Superior temporal gyrus (tissue), 1 donor: ENCODE results near the gene JTB.

Experiments used
- DNase-seq: peaks from one replicate; pipeline ENCODE4 v3.0.0-alpha.2; 2016; ENCODE audit errors: extremely low spot score

JTB gene

DNA sequence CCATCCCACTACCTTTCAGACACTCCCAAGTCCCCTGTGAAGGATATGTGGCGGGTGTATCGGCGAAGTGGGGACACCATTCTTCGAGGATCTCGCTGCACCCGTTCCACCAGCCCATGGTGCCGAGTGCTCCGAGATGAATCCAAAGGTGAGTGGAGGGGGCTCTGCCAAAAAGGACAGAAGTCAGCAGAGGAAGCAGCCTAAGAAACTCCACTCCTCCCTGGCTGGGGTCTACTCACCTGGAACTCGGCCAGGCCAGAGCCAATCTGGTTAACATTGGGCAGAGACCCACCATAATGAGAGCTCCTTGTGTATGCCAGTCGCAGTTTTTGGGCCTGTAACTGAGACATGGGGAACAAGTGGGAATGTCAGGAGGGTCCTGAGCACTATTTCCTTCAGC is 22.6 kb downstream of the JTB start:
- DNase-seq, result no peak

DNA sequence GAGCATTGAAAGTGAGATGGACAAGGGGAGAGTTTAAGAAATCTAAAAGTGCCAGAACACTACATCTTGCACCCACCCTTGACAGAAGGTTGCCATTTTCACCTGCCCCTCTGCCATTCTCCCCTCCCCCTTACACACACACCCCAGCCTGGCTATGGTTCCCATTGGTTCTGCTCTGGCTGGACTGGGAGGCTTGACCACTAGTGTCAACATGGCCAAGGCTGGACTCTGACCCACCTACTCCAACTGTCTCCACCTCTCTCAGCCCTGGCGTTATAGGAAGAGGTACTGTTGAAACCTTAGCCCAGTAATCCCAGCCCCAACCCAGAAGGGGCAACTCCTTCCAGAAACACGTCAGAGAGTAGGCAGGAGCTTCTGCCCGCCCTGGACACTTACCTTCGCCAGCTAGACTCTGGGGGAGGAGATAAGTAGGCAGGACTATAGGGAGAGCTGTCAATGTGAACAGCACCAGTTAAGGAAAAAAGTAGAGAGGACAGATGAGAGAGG is 23.6 kb downstream of the JTB start:
- no peak for DNase-seq

DNA sequence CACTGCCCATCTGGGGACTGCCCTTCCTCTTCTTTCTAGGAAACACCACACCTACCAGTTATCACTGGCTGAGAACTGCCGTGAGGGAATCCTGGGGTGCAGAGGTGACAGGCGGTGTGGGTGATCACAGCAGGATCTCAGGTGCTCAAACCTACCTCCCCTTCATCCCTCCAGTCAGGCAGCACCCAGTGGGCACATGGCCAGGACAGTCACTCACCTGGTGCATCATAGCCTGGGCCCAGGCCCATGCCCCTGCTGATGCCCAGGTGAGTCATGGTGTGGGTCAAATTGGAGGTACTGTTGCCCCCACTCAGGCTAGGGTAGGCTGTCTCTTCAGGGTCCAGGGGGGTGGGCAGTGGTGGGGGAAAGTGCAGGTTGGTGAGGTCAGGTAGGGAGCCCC is 25.7 kb downstream of the JTB start:
- DNase-seq, result no peak

DNA sequence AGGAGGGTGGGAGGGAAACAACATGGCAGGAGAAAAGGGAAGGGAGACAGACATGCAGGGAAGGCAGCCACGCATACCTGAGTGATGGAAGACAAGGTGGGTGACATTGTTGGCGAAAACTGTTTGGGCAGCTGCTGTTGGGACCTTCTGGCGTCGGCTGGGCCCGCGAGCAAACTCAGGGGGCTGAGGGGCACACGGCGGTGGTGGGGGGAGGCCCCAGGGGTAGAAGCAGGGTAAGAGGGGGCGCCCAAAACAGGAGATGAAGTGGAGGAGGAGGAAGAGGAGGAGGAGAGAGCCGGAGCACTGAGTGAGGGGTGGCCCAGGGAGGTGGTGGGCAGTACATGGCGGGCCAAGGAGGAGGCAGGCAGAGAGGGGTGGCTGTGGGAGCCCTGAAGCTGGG is 26.3 kb downstream of the JTB start:
- no peak for DNase-seq

DNA sequence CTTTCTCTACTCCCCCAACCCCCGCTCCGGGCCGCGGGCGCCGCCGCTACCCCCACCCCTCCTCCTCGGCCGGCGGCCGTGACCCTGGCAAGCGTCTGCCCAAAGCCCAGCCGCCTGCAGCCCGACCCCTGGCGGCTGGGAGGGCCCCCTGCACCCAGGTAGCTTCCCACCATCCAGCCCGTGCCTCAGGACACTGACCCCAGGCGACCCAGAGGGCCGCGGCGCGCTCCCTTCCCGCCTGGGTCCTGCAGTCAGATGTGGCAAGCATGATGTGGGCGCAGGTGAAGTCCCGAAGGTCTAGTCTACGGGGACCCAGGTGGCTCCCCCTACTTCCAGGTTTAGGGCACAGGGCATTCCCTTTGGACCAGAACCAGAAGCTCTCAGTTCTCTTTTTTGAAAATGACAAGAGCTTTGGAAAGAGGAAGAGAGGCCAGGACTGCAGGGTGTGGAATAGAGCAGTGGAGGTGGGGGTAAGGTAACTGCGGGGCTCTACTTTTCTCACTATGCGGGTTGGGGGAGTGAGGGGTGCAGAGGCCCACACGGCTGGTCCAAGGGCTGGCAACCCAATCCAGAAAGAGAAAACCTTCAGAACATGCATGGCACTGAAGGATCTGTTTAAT is 30.7 kb downstream of the JTB start, which contains the start of gene DENND4B:
Gene DENND4B, minus strand, starts transcription at position 97 of the 620 bp plus-strand sequence. CDS start 2,344 bp downstream, outside the sequence.
- peak; percentile 78 for DNase-seq

- DNase-seq, result peak; percentile 69
Observed at GRCh38 chr1:153945795-153946621, 31.5 kb downstream of the JTB start.

DNA sequence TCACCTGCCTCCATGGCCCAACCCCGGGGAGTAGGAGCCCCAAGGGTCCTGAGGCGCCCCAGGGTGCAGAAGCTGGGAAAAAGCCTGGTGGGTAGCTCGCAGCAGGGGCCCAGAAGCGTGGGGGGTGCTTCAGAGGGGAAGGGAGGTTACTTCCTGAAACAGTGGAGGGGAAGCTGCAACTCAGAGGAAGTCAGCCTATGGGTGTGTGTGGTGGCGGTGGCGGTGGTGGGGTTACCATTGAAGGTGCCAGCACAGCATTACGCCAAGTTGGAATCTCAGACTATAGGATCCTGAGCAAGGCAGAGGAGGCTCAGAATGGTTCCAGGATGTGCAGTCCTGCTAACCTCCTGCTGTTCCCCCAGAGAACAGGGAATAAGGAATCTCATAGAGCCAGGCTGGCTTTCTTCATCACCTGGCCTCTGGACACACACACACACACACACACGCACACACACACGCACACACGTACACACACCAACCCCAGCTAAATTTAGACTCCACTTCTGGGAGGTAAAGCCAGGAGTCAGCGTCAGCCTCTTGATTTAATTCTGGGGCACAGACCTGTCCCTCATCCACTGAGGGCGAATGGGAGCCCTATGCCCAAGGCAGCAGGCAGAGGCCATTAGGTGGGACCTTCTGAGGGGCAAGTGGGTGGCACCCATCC is 32.2 kb downstream of the JTB start:
- no peak for DNase-seq

DNA sequence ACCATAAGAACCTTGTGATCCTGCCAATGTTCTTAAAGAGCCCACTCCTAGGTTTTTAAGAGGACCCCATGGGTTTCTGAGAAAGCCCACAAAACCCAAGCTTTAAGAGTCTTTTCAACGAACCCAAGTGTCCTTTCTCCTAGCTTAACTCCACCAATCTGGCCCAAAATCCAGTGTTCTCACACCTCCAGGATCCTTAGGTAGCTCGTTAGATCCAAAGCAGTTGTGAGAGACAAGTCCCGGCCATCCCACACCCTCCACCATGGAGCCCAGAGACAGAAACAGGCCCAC is 32.7 kb downstream of the JTB start:
- no peak for DNase-seq

- DNase-seq, result no peak
Observed at GRCh38 chr1:153944005-153944826, 33.3 kb downstream of the JTB start.

GRCh38 chr1:153942766-153943549 is 34.5 kb downstream of the JTB start:
- no peak for DNase-seq

DNA sequence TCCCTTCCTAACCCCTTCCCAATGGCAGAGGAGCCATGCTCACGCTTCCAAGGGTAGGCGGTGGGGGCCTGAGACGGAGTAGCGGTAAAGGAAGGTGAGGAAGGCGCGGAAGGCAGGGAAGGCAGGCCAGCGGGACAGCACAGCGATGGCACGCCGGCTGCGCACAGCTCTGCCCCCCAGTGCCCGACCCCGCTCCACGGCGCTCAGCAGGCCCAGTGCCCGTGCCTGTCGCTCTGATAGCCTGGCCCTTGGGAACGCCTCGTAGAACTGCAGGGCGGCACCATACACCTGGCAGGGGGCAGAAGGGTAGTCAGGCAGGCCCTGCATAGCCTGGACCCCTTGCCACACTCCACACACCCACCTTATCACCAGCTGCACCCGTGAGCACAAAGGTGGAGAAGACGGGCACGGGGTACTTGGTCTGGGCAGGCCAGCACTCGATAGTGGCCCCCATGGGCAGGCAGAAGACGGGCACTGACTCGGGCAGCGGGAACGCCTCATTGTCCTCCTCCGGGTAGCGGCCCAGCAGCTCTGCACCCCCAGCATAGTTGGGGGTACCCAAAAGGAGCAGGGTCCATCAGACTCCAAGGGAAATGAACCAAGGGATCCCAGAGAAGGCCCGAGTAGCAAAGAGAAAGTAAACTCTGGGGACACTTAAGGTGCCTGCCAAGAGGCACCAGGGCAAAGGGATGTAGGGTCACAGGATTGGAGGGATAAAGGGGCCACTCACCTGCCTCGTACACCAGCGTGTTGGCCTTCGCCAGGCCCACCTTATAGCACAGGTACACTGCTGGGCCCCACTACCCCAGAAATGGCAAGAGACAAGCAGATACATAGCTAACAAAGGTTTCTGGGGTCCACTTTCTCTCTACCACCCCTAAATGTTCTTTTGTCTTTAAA is 35.4 kb downstream of the JTB start:
- no peak for DNase-seq

- no peak for DNase-seq
Observed at GRCh38 chr1:153940756-153941155, 36.7 kb downstream of the JTB start.

- no peak for DNase-seq
Observed at GRCh38 chr1:153939476-153939875, 38.0 kb downstream of the JTB start.

- DNase-seq, result no peak
Observed at GRCh38 chr1:153938996-153939395, 38.5 kb downstream of the JTB start.

DNA sequence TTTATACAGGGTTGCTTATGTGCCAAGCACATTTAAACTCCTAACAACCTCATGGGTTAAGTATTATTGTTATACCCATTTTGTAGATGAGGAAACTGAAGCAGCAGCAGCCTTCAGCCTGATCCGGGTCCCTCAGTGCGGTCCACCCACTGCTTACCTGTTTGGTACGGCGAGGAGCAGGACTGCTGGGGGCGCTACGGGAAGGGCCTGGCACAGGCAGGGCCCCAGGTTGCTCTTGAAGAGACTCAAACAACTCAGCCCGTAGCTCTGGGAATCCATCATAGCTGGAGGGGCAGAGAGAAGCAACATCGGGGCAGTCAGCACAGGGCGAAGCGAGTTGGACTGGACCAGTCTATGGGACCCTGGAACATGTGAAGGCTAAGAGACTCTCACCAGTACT is 40.1 kb downstream of the JTB start:
- DNase-seq, result no peak

- DNase-seq, result no peak
Observed at GRCh38 chr1:153936011-153936802, 41.3 kb downstream of the JTB start.

- no peak for DNase-seq
Observed at GRCh38 chr1:153934746-153935145, 42.7 kb downstream of the JTB start.

DNA sequence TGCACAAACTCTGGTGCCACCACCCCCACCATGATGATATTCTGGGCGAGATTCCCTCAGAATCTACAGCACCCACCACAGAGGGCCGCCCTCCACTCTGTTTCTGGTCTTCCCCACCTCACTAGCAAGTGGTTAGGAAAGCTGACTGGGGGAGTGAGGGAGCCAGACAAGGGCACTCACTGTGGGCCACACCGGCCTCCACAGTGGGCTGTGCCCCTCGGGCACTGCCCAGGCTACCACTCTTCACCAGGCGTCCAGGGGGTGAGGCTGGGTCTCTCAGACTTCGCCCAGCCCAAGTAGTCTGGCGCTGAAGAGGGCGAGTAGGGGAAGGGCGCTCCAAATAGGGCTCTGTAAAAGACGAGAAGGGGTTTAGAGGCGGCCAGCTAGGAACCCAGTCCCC is 43.5 kb downstream of the JTB start:
- DNase-seq, result no peak

- no peak for DNase-seq
Observed at GRCh38 chr1:153933430-153933829, 44.0 kb downstream of the JTB start.
